Measurements from ENCODE around the gene PRKCZ.

The PRKCZ gene

GRCh38 chr1:2016123-2016522, 34.1 kb upstream of the PRKCZ start:
- peaks cover 19% of the 10 kb centered on the region for H3K27me3 ChIP-seq (ENCODE audit: control insufficient read depth, insufficient read depth, low read length)
- no peak overlapping the region for H3K27ac ChIP-seq (ENCODE audit: low read depth, low read length)
- H3K36me3 ChIP-seq (ENCODE audit: control insufficient read depth, insufficient read depth, low read length), result no peaks in the 10 kb centered on the region
- H3K4me1 ChIP-seq (ENCODE audit: control insufficient read depth, insufficient read depth, low read length), result no peaks in the 10 kb centered on the region; the same call in 1 of the 2 replicates
- H3K9me3 ChIP-seq (ENCODE audit: control insufficient read depth, insufficient read depth, low read length), result no peaks in the 10 kb centered on the region
- H3K4me3 ChIP-seq (ENCODE audit: low read depth, low read length), result no peak overlapping the region
- H3K9ac ChIP-seq (ENCODE audit: low read depth, low read length), result no peak overlapping the region

- H3K4me1 ChIP-seq (ENCODE audit: control insufficient read depth, insufficient read depth, low read length), result no peaks in the 10 kb centered on the region; the same call in 1 of the 2 replicates
- no peaks in the 10 kb centered on the region for H3K36me3 ChIP-seq (ENCODE audit: control insufficient read depth, insufficient read depth, low read length)
- H3K9ac ChIP-seq (ENCODE audit: low read depth, low read length), result no peak overlapping the region
- peaks cover 23% of the 10 kb centered on the region for H3K27me3 ChIP-seq (ENCODE audit: control insufficient read depth, insufficient read depth, low read length)
- no peaks in the 10 kb centered on the region for H3K9me3 ChIP-seq (ENCODE audit: control insufficient read depth, insufficient read depth, low read length)
- no peak overlapping the region for H3K27ac ChIP-seq (ENCODE audit: low read depth, low read length)
- peak overlapping the region; percentile 38; the same call in 1 of the 2 replicates for H3K4me3 ChIP-seq (ENCODE audit: low read depth, low read length)
These were observed 31.7 kb upstream of the PRKCZ start for GRCh38 chr1:2018217-2019171.

GRCh38 chr1:2019172-2019543, 31.1 kb upstream of the PRKCZ start, which contains the start of gene GABRD:
Gene GABRD (plus strand): TSS chr1:2019345. CDS start chr1:2019424, 79 bp downstream.
- Histone ChIP-seq H3K27ac (ENCODE audit: low read depth, low read length) (no peak within 1 kb of the TSS), H3K9ac (ENCODE audit: low read depth, low read length) (no peak within 1 kb of the TSS), H3K27me3 (ENCODE audit: control insufficient read depth, insufficient read depth, low read length) (peaks cover 23% of the 10 kb centered on the region), H3K36me3 (ENCODE audit: control insufficient read depth, insufficient read depth, low read length) (no peaks in the 10 kb centered on the region), H3K4me1 (ENCODE audit: control insufficient read depth, insufficient read depth, low read length) (no peaks in the 10 kb centered on the region; the same call in 1 of the 2 replicates), H3K4me3 (ENCODE audit: low read depth, low read length) (peak within 1 kb of the TSS; percentile 52; the same call in 1 of the 2 replicates), H3K9me3 (ENCODE audit: control insufficient read depth, insufficient read depth, low read length) (no peaks in the 10 kb centered on the region)

- Histone ChIP-seq H3K36me3 (ENCODE audit: control insufficient read depth, insufficient read depth, low read length) (no peaks in the 10 kb centered on the region), H3K9me3 (ENCODE audit: control insufficient read depth, insufficient read depth, low read length) (no peaks in the 10 kb centered on the region), H3K9ac (ENCODE audit: low read depth, low read length) (no peak overlapping the region), H3K4me3 (ENCODE audit: low read depth, low read length) (peak overlapping the region; percentile 52; the same call in 1 of the 2 replicates), H3K27ac (ENCODE audit: low read depth, low read length) (no peak overlapping the region), H3K4me1 (ENCODE audit: control insufficient read depth, insufficient read depth, low read length) (no peaks in the 10 kb centered on the region; the same call in 1 of the 2 replicates), H3K27me3 (ENCODE audit: control insufficient read depth, insufficient read depth, low read length) (peaks cover 23% of the 10 kb centered on the region)
These were observed 30.5 kb upstream of the PRKCZ start for GRCh38 chr1:2019571-2020309.

GRCh38 chr1:2020310-2020655, 29.9 kb upstream of the PRKCZ start:
- H3K27ac ChIP-seq (ENCODE audit: low read depth, low read length), result no peak overlapping the region
- H3K4me1 ChIP-seq (ENCODE audit: control insufficient read depth, insufficient read depth, low read length), result no peaks in the 10 kb centered on the region; the same call in 1 of the 2 replicates
- no peak overlapping the region for H3K9ac ChIP-seq (ENCODE audit: low read depth, low read length)
- no peak overlapping the region for H3K4me3 ChIP-seq (ENCODE audit: low read depth, low read length)
- no peaks in the 10 kb centered on the region for H3K36me3 ChIP-seq (ENCODE audit: control insufficient read depth, insufficient read depth, low read length)
- peaks cover 23% of the 10 kb centered on the region for H3K27me3 ChIP-seq (ENCODE audit: control insufficient read depth, insufficient read depth, low read length)
- no peaks in the 10 kb centered on the region for H3K9me3 ChIP-seq (ENCODE audit: control insufficient read depth, insufficient read depth, low read length)

- H3K4me1 ChIP-seq (ENCODE audit: control insufficient read depth, insufficient read depth, low read length), result no peaks in the 10 kb centered on the region; the same call in 1 of the 2 replicates
- H3K4me3 ChIP-seq (ENCODE audit: low read depth, low read length), result no peak overlapping the region
- H3K27me3 ChIP-seq (ENCODE audit: control insufficient read depth, insufficient read depth, low read length), result peaks cover 23% of the 10 kb centered on the region
- no peak overlapping the region for H3K27ac ChIP-seq (ENCODE audit: low read depth, low read length)
- H3K9ac ChIP-seq (ENCODE audit: low read depth, low read length), result no peak overlapping the region
- H3K9me3 ChIP-seq (ENCODE audit: control insufficient read depth, insufficient read depth, low read length), result no peaks in the 10 kb centered on the region
- no peaks in the 10 kb centered on the region for H3K36me3 ChIP-seq (ENCODE audit: control insufficient read depth, insufficient read depth, low read length)
These were observed 28.7 kb upstream of the PRKCZ start for GRCh38 chr1:2021550-2021949.

- H3K9me3 ChIP-seq (ENCODE audit: control insufficient read depth, insufficient read depth, low read length), result no peaks in the 10 kb centered on the region
- peaks cover 23% of the 10 kb centered on the region for H3K27me3 ChIP-seq (ENCODE audit: control insufficient read depth, insufficient read depth, low read length)
These were observed 28.0 kb upstream of the PRKCZ start for GRCh38 chr1:2022063-2022770.

GRCh38 chr1:2023187-2023586, 27.0 kb upstream of the PRKCZ start:
- Histone ChIP-seq H3K27me3 (ENCODE audit: control insufficient read depth, insufficient read depth, low read length) (peaks cover 23% of the 10 kb centered on the region), H3K9ac (ENCODE audit: low read depth, low read length) (no peak overlapping the region), H3K36me3 (ENCODE audit: control insufficient read depth, insufficient read depth, low read length) (no peaks in the 10 kb centered on the region), H3K27ac (ENCODE audit: low read depth, low read length) (no peak overlapping the region), H3K9me3 (ENCODE audit: control insufficient read depth, insufficient read depth, low read length) (no peaks in the 10 kb centered on the region), H3K4me3 (ENCODE audit: low read depth, low read length) (no peak overlapping the region), H3K4me1 (ENCODE audit: control insufficient read depth, insufficient read depth, low read length) (no peaks in the 10 kb centered on the region; the same call in 1 of the 2 replicates)

More at GRCh38 chr1:2022063-2022770, 28.0 kb upstream of the PRKCZ start:
- H3K4me1 ChIP-seq (ENCODE audit: control insufficient read depth, insufficient read depth, low read length), result no peaks in the 10 kb centered on the region; the same call in 1 of the 2 replicates
- no peaks in the 10 kb centered on the region for H3K36me3 ChIP-seq (ENCODE audit: control insufficient read depth, insufficient read depth, low read length)
- no peak overlapping the region for H3K27ac ChIP-seq (ENCODE audit: low read depth, low read length)
- no peak overlapping the region for H3K4me3 ChIP-seq (ENCODE audit: low read depth, low read length)
- H3K9ac ChIP-seq (ENCODE audit: low read depth, low read length), result no peak overlapping the region

GRCh38 chr1:2024451-2024850, 25.8 kb upstream of the PRKCZ start:
- Histone ChIP-seq H3K27me3 (ENCODE audit: control insufficient read depth, insufficient read depth, low read length) (peaks cover 20% of the 10 kb centered on the region), H3K36me3 (ENCODE audit: control insufficient read depth, insufficient read depth, low read length) (no peaks in the 10 kb centered on the region), H3K9ac (ENCODE audit: low read depth, low read length) (no peak overlapping the region), H3K27ac (ENCODE audit: low read depth, low read length) (no peak overlapping the region), H3K4me1 (ENCODE audit: control insufficient read depth, insufficient read depth, low read length) (no peaks in the 10 kb centered on the region), H3K4me3 (ENCODE audit: low read depth, low read length) (no peak overlapping the region), H3K9me3 (ENCODE audit: control insufficient read depth, insufficient read depth, low read length) (no peaks in the 10 kb centered on the region)

GRCh38 chr1:2024887-2025286, 25.3 kb upstream of the PRKCZ start:
- peaks cover 16% of the 10 kb centered on the region for H3K27me3 ChIP-seq (ENCODE audit: control insufficient read depth, insufficient read depth, low read length)
- H3K9ac ChIP-seq (ENCODE audit: low read depth, low read length), result no peak overlapping the region
- no peak overlapping the region for H3K4me3 ChIP-seq (ENCODE audit: low read depth, low read length)
- H3K4me1 ChIP-seq (ENCODE audit: control insufficient read depth, insufficient read depth, low read length), result no peaks in the 10 kb centered on the region
- no peaks in the 10 kb centered on the region for H3K36me3 ChIP-seq (ENCODE audit: control insufficient read depth, insufficient read depth, low read length)
- H3K27ac ChIP-seq (ENCODE audit: low read depth, low read length), result no peak overlapping the region
- H3K9me3 ChIP-seq (ENCODE audit: control insufficient read depth, insufficient read depth, low read length), result no peaks in the 10 kb centered on the region
